Inferior parietal cortex (tissue), 1 donor: ENCODE results near the gene SEC22C.
A peak's percentile ranks its signal among the peaks of the same experiment; 100 is the strongest.

ENCODE experiments used
- DNase-seq: peaks from one replicate; pipeline ENCODE4 v3.0.0-alpha.2; 2016; ENCODE audit errors: extremely low spot score

SEC22C gene

DNA sequence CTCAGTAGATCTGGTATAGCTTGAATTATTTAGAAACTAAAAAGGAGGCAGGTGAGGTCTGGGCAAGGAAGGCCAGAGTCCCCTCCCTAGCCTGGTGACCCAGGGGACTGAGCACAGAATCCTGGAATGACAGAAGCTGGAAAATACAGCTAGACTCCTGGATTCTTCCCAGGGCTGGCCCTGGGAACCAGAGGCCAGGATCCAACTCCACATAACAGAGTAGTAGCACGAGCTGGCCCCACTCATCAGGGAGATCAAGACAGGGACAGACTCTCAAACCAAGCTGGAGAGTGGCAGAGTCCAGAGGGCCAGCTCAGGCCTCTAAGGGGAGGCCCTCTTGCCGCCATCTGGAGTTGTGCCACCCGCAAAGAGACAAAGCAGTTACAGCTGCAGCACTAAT is 68.6 kb downstream of the SEC22C start:
- no peak for DNase-seq

DNA sequence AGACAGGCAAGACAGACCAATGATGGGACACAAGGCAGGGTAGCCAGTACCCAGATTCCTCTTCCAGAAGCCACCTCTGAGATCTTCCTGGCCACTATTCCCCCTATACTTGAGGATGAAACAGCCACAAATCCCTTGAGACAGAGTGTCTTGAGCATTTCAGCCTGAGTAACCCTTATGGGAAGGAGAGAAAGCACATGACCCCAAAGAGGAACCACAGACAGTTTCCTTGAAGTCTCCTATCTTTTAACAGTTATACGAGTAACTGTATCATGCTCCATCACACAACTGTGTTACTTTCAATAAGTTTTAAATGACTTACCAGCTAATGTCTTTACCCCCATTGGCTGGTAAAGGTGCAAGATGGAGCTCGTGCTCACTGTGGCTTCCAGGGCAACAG is 70.0 kb downstream of the SEC22C start:
- no peak for DNase-seq

DNA sequence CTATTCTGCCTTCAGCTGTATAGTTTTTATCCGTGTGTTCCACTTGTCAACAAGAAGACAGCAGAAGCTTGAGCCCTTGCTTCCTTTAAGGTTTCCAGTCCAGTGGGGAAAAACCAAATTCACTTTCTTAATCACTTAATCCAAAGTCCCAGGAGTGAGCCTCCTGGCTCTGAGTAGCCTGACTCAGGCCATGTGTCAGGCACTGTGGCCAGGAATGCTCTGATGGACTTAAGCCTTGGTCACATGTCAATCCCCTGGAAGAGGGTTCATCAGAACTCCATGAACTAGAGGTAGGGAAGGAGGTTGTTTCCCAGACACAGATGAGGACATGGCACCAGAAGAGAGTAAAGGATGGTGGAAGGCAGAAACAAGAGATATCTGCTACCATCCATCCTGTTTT is 70.6 kb downstream of the SEC22C start:
- DNase-seq = no peak

DNA sequence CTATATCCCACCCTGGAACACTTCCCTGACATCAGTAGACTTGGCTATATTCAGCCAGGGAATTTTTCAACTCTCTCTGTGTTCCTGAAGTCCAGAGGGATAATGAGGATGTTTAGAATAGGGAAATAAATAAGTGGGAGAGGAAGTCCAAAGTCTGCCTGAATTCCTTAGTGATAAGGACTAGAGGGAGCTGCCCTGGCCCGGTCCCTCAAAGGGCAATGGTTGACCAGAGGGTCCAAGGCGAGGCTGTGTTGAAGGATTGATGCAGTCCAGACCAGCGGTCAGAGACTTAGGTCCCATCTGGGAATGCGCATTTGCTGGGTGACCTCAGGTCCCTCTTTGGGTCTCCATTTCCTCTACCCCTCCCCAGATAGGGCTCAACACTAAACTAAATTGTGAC is 71.4 kb downstream of the SEC22C start:
- DNase-seq = no peak

DNA sequence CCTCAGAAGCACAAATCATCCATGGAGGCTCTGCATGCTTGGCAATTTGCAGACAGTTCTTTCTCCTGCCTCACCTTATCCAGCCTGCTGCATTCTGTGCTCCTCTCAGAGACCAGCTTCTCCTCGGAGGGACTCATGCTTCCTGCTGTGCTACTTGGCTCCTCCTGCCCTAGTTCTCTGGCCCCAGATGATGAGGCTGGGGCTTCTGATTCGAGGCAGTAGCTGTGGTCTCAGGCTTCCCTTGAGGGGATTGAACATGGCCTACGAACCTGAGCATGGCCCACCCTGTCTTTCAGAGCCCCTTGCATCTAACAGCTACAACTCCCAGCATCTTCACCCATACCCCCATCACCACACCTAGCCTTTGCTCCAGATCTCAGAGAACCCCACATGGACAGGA is 72.7 kb downstream of the SEC22C start:
- no peak for DNase-seq

DNA sequence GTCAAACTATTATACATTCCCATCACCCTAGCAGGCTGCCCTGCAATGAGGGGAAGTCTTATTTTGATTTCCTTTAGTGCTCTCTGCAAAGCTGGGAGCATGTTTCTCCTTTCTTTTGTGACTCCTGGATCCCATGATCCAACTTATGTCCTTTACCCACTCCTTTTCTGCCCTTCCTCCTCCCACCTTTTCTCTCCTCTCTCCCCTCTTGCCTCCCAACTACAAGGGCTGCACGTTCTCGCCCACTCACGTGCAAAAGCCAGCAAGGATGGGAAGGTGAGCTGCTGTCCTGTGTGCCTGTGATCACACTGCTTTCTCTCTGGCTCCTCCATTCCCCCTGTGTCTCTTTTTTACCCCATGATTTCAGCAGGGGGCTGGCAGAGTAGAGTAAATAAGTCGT is 73.2 kb downstream of the SEC22C start:
- DNase-seq = no peak

DNA sequence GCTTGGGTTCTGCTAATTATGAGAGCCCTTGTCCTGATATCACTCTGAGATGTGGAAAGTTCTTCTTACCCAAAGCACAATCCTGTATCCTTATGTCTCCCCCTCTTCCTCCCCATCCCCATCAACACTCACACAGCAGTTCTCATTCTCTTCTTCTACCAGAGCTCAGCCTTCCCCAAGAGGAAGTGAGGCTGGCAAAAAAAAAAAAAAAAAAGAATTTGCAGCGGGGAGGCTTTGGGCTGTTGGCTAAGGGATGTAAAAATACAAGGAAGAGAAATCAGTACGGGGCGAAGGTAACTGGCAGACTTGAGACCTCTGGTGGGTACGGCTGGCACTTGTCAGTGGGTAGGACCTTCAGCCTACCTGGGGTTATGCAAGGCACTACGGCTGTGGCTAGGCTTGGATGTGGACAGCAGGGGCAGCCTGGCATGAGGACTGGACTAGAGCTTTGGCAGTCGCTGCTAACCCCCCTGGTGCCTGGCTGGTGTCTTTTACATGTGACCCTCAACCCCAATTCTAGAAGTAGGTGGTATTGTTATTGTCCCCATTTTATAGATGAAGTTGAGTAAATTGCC is 73.9 kb downstream of the SEC22C start:
- no peak for DNase-seq

DNA sequence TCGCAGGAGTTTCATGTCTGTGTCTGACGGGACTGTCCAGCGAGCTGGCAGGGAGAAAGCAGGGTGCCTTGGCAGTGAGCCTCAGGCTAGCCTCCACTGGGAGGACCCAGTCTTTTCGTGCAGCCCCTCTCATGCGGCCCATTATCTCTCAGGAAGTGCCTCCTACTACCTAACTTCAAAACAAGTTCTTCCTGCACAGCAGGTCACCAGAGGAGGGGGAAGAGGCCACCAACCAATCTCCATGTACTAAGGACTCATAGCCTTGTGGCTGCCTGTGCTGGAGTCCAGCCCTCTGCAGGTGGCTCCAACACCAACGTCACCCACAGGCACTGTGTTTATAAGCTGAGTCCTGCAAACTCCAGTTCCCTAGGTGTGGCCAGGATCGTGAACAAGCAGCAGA is 74.5 kb downstream of the SEC22C start:
- no peak for DNase-seq

DNA sequence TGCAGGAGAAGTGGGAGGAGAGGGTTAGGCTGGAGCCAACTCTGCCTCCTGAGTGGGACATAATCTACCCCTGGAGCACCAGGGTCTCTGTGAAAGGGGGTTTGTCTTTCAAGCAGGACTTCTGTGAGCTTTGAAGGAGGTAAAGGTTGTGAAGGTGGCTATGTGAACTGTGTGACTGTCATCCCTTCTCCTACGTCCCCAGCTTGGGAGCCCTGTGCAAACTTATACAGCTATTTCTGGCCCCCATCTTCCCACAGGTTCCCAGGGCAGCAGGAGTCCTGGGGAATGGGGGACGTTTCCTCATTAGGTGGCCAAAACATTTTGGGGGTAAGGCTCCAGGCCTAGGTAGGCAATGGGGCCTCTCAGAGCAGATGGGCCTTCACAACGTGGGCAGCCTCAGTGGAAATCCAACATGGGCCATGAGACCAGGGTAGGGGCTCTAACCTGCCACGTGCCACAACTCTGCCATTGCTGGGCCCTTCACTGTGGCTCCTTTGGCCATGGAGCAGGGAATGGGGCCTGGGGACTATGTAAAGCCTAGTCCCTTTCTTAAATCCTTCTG is 75.8 kb downstream of the SEC22C start:
- DNase-seq = no peak

DNA sequence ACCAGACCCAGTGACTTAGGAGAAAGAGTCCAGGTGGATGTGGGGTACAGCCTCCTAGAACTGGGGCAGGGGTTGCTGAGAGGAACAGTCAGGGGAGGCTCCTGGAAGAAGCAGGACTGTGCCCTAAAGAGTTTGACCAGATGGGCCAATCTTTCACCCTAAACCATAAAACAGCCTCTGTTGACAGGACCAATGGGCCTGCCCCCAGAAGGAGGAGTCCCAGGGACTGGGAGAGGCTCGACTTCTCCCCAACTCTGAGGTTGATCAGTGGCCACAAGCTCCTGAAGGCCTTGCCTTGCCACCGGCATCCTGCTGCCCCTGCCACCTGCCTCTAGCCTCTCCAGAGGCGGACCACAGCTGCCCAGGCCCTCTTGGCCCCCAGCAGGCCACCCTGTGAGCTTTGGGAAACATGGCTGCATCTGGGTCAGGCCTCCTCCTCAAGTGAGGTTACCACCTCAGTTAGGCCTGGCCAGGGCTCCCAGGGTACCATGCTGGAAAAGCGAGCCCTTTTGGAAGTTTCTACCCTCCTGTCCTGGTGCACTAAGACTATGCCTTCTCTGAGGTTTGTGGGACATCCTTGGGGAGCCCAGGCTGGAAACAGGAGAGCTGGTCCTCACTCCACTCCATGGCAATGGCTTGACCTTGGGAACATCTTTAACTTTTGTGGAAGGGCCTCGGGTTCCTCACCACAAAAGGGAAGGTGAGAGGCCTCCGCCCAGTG is 76.5 kb downstream of the SEC22C start:
- no peak for DNase-seq

DNA sequence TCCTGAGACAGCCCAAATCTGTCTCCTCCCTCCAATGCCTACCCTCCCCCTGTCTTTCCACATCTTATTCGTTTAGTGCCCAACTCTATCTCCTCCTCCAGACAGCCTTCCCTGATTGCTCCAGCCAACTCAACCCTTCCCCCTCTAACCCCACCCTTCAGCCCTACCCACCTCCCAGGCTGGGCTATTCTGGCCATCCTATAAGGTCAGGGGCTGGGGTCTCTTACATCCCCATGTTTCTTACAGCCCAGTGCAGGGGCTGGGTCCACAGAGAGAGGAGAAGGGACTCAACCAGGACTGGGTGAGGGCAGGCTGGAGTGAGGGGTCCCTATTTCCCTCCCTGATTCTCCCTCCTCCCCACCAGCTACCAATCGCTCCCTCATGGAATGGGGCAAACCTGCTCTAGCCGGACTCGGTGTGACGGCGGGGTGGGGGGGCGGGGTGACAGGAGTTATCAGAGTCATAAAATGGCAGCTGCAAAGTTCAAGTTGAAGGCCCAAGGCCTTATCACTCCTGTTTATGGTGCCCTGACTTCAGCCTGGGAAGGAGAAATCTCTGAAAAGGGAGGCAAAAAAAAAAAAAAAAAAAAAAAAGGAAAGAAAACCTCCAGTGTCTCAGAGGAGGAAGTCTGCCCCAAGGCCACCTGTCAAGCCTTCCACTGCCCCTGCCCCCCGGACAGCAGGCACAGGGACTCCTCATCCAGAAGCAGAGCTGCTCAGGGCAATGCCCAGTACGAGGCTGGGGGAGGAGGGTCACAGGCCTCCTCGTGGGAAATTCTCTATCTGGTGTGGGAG is 77.2 kb downstream of the SEC22C start:
- no peak for DNase-seq

DNA sequence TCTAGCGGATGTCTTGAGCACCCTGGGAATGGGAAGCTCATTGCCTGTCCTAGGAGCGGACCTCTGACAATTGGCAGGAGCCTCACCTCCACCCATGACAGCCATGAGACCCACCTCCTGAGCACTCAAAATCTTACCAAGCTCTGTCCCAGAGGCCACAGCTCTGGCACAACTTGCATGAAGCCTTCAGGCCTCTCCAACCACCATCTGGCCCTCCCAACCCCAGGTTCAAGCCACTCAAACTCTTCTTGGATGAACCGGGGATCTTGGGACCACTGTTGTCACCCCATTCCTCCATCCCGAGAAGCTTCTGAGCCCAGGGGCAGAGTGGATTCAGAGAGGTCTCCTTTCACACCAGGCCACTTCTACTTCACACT is 77.8 kb downstream of the SEC22C start:
- no peak for DNase-seq

DNA sequence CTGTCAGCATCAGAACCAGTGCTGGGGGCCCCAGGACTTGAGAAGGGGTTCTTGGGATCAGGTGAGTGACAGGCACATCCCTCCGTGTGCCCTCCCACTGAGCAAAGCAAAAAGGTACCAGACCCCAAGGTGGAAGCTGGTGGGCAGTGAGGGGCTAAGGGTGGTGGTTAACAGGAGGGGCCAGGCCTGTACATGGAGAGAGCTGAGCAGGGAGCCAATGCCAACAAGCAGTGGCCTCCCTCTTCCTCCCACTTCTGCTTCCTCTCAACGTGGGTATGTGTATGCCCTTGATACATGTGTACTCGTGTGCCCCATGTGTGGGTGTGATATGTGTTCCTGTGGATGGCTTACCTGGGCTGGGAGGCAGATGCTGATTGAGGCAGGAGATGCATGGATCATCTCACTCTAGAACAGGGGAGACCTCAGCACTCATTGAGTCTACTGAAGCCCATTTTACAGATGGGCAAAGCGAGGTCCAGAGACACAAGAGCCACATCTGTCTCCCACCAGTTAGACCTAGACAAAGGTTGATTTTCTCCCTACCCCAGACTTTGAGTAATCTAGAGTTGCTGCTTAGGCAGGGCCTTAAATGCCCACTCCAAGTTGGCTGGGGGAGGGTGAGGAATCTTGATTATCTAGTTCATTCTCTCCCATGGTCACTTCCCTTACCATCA is 78.4 kb downstream of the SEC22C start:
- no peak for DNase-seq

DNA sequence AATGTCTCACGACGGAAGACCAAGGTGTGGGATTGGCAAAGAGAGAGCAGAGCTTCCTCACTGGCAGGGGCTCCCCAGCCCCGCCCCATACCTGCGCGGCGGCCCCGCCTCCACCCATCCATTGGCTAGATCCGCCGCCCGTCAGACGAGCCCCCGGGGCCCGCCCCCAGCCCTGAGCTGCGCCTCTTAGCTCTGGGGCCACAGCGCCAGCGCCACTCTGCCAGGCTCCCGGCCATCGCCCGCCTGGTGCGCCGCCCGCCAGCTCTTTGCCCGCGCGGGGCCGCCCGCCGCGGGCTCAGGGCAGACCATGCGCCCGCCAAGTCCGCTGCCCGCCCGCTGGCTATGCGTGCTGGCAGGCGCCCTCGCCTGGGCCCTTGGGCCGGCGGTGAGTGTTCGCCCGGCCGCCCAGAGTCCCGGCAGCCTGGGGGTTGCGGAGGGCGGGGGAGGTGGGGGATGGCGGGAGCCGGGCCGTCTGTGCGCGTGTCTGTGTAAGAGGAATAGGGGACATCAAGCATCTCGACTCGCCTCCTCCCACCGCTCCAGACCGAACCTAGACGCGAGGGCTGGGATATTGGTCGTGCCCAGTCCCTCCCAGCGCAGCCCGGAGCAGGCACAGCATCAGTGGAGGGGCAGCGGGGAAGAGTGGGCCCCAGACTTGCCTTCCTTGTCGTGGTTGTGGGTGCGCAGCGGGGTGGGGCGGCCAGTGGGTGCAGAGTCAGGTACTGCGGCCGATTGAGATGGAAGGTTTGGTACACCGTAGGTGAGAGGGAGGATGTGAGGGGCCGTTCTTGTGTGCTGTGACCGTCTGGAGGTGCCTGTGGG is 79.1 kb downstream of the SEC22C start, which contains the start of gene VIPR1:
VIPR1 (plus strand) TSS at position 215 of the 822 bp plus-strand sequence; CDS start at position 308, 93 bp downstream.
- DNase-seq = no peak

DNA sequence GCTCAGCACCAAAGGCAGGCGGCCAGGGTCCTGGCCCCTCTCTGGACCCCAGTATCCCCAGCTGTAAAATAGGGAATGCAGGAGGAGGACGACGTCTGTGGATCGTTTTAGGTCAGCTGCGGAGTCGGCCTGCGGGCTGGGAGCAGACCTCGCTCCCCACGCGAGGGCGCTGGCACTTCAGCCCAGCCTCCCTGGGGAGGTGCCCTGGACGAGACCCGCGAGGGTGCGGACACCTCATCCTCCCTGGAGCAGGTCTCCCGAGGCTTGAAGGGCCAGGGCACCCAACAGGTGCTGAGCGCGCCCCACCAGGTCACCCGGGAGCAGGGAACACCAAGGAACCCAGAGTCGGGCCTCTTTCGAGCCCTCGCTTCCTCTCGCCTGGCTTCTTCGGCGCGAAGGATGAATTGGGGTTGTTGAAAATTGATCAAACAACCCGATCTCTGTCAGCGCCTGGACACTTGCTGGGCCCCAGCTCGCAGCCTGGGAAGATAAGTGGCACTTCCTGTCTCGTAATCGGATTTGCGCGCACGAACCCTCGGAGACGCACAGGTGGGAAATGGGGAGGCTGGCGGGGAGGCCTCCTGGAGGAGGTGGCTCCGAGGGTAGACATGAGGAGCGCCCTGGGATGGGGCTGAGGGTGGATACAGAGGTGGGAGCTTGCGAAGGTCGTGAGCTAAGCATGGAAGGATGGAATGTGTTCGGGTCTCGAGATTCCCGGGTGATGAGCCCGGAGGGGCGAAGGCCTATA is 79.9 kb downstream of the SEC22C start:
- DNase-seq = no peak

DNA sequence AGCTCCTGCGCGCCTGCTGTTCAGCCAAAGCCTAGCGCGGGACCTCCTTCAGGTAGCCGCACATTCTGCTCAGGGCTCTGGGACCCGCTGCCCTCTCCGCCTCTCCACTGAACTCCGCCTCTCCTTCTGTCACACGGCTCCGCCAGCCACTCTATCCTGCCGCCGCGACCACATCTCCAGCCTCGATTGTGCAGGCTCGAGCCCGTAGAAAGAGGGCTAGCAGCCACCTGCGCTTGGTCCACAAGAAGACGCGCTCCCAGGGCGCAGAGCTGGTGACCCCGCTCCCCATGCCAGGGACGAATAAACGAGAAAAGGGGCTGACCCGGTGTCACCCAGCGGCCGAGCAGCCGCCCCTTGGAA is 80.5 kb downstream of the SEC22C start:
- no peak for DNase-seq

DNA sequence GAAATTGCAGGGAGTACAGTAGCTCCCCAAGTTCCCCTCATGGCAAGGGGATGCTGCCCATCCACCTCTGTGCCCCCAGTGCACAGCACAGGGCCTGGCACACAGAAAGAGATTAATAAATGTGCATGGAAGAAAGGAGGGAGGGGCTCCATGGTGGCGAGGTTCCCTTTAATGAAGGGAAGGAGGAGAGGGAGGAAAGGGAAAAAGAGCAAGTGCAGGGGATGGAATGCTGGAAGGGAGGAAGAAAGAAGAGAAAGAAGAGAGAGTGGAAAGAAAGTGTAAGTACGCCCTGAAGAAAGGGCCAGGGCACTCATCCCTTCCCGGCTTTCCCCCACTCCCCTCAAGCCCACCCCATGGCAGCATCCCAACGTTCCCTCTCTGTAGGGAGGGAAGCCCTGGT is 80.9 kb downstream of the SEC22C start:
- no peak for DNase-seq

DNA sequence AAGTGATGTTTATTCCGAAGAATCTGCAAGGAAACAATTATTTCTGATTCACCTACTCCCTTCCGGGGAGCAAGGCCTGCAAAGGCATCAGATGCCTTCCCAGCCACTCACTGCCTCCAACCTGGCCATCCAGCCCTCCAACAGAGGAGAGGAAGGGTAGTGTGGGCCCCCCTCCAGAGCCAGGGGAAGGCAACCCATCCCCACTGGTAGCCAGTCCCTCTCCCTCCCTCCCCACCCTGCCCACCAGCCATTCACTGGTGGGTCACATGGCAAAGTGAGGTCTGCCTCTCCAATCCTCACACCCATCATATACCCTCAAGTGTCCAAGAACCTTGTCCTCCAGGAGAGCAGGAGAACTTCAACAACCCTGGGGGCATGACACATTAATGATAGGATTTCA is 81.7 kb downstream of the SEC22C start:
- no peak for DNase-seq

DNA sequence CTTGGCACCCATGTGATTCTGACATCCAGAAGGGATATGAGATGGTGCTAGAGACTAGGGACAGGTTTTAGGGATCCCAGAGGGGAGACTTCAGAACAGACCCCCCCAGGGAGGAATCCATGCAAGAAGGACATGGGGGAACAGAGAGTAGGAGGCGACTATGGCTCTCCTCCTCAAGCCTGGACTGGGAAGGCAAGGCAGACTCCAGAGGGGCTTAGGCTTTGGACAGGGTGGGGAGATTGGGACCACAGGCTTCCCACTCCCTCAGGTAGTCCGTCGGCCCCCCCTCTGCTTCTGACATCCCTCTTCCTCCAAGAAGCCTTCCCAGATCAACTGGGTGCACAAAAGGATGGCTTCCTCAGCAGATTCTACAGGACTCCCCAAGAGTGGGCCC is 82.3 kb downstream of the SEC22C start:
- no peak for DNase-seq

DNA sequence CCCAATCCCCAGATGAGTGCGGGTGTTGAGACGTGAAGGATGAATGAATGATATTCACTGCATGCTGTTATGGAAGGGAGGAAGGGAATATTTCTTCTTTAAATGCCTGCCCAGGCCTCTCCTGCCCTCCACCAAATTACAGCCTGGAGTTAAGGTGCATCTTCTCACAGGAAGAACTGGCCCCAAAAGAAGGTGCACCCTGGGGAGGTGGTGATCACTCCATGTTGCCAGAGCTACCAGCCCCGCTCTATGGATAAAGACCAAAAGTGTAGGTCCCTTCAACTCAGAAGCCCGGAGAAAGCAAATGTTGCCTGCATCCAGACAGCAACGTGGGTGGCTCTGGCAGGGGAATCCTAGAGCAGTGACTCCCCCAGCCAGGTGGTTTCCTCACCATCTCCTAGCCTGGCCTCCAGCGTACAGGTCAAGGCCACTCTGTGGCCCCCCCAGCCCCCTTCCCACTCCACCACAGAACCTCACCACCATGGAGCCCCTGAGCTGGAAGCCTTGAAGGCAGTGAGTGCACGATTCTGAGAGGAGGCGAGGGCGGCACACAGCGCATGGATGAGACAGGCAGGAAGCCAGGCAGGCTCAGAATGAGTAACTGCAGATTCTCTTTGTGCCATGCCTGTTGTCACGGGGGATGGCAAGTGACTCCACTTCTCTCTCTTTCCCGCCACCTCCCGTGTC is 82.8 kb downstream of the SEC22C start:
- peak; percentile 63 for DNase-seq
